ENCODE data around the gene C7orf57. TPM values are rescaled to one million over a fixed set of nuclear protein-coding genes. Genes with fewer than 3 reads are reported as not detected.

The C7orf57 gene
- total and polyA plus RNA-seq, 10 of the 15 experiments (the other 5 are each of a cell fraction or from before 2014, with no cell fraction given), result 0.04 to 0.21 (median 0.10) TPM; not detected in 5

- TF ChIP-seq POLR2AphosphoS5 (IDR thresholded peaks at IDR 0.05; ENCODE audit: low read length) (no peak), JUNB (IDR thresholded peaks at IDR 0.05) (no peak), HDGF (IDR thresholded peaks at IDR 0.05) (no peak)
Observed at GRCh38 chr7:48025624-48026023, 9.7 kb upstream of the C7orf57 start (continued).

- H3K4me3 ChIP-seq, result no peak within 1 kb of the TSS
- no peaks in the 10 kb centered on the region for H4K20me1 ChIP-seq (ENCODE audit: control insufficient read depth, insufficient read depth)
- no peak within 1 kb of the TSS for H3K27ac ChIP-seq (ENCODE audit: control insufficient read depth, insufficient read depth)
- ChIA-PET CTCF (interaction anchor here (0.8 to 1.0 kb wide), 2 partner anchors 10 to 64 kb away, joined by 3 read pairs; no protein-coding TSS in a partner anchor), RAD21 (ENCODE audit: unreplicated experiment) (no interaction called here), SMC1A (ENCODE audit: uncharacterized antibody, unreplicated experiment) (no interaction called here), POLR2A (no interaction called here)
- H3K4me2 ChIP-seq (ENCODE audit: control insufficient read depth, insufficient read depth), result no peak within 1 kb of the TSS
- no peaks in the 10 kb centered on the region for H3K36me3 ChIP-seq (ENCODE audit: control insufficient read depth in 2 of 2, insufficient read depth in 2 of 2, low read length in 1 of 2)
- BruUV-seq (replicated peaks), result no TSS peak
- ATAC-seq (no peak), DNase-seq (ENCODE audit: low read depth, low spot score) (no peak), FAIRE-seq (no peak)
- H3K79me2 ChIP-seq (ENCODE audit: control insufficient read depth, insufficient read depth, low read length), result no peaks in the 10 kb centered on the region
- intact Hi-C loops (cut with micrococcal nuclease; ENCODE audit: unreplicated experiment) (no loop called here), in situ Hi-C loops (cut with MboI) (no loop called here)
- no peaks in the 10 kb centered on the region for H3K9me3 ChIP-seq (replicated peaks; ENCODE audit: control insufficient read depth, insufficient read depth, low read length)
- H2AFZ ChIP-seq (ENCODE audit: control insufficient read depth, low read depth, low read length), result no peak within 1 kb of the TSS
- no peaks in the 10 kb centered on the region for H3K4me1 ChIP-seq (ENCODE audit: control insufficient read depth, insufficient read depth, low read length)
- H3K27me3 ChIP-seq (replicated peaks in 1 of 2; ENCODE audit: control insufficient read depth in 2 of 2, insufficient read depth in 2 of 2, low read length in 1 of 2), result no peaks in the 10 kb centered on the region; a peak in 1 of 4 replicates
- no peak within 1 kb of the TSS for H3K9ac ChIP-seq (ENCODE audit: control insufficient read depth, insufficient read depth, low read length)
- WGBS (ENCODE audit: insufficient coverage, insufficient replicate concordance, low lambda C conversion rate, missing lambda C conversion rate), result 53% methylated on average over 6 of the region's 6 CpGs
- TF ChIP-seq ZNF274 (IDR thresholded peaks at IDR 0.05; ENCODE audit: insufficient read depth, insufficient read length), result no peak
- TF ChIP-seq CHD4 (IDR thresholded peaks at IDR 0.05), result no peak
- TF ChIP-seq, protein P1, sequence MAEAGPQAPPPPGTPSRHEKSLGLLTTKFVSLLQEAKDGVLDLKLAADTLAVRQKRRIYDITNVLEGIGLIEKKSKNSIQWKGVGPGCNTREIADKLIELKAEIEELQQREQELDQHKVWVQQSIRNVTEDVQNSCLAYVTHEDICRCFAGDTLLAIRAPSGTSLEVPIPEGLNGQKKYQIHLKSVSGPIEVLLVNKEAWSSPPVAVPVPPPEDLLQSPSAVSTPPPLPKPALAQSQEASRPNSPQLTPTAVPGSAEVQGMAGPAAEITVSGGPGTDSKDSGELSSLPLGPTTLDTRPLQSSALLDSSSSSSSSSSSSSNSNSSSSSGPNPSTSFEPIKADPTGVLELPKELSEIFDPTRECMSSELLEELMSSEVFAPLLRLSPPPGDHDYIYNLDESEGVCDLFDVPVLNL (IDR thresholded peaks at IDR 0.05; ENCODE audit: low read depth, low read length), result no peak
- TF ChIP-seq BMI1 (IDR thresholded peaks at IDR 0.05; ENCODE audit: borderline replicate concordance), result no peak
- TF ChIP-seq MEF2A (IDR thresholded peaks at IDR 0.05; ENCODE audit: insufficient read depth, low read depth, low read length), result no peak
- TF ChIP-seq HCFC1 (IDR thresholded peaks at IDR 0.05; ENCODE audit: low read length), result no peak
- no peak for TF ChIP-seq ZBED1 (IDR thresholded peaks at IDR 0.05; ENCODE audit: borderline replicate concordance)
- no peak for TF ChIP-seq IKZF2 (IDR thresholded peaks at IDR 0.05)
- TF ChIP-seq RCOR1 (conservative IDR thresholded peaks at IDR 0.05; ENCODE audit: low read depth, low read length), result no peak
- TF ChIP-seq IRF3 (IDR thresholded peaks at IDR 0.05), result no peak
- TF ChIP-seq ZNF384 (IDR thresholded peaks at IDR 0.05; ENCODE audit: borderline replicate concordance, low read depth, low read length), result no peak
- TF ChIP-seq IKZF1 (conservative IDR thresholded peaks at IDR 0.05), result no peak
- TF ChIP-seq, protein P2, sequence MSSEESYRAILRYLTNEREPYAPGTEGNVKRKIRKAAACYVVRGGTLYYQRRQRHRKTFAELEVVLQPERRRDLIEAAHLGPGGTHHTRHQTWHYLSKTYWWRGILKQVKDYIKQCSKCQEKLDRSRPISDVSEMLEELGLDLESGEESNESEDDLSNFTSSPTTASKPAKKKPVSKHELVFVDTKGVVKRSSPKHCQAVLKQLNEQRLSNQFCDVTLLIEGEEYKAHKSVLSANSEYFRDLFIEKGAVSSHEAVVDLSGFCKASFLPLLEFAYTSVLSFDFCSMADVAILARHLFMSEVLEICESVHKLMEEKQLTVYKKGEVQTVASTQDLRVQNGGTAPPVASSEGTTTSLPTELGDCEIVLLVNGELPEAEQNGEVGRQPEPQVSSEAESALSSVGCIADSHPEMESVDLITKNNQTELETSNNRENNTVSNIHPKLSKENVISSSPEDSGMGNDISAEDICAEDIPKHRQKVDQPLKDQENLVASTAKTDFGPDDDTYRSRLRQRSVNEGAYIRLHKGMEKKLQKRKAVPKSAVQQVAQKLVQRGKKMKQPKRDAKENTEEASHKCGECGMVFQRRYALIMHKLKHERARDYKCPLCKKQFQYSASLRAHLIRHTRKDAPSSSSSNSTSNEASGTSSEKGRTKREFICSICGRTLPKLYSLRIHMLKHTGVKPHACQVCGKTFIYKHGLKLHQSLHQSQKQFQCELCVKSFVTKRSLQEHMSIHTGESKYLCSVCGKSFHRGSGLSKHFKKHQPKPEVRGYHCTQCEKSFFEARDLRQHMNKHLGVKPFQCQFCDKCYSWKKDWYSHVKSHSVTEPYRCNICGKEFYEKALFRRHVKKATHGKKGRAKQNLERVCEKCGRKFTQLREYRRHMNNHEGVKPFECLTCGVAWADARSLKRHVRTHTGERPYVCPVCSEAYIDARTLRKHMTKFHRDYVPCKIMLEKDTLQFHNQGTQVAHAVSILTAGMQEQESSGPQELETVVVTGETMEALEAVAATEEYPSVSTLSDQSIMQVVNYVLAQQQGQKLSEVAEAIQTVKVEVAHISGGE (CRISPR knock-in tag; IDR thresholded peaks at IDR 0.05), result no peak
- TF ChIP-seq JUNB (IDR thresholded peaks at IDR 0.05), result no peak
- TF ChIP-seq CBX3 (IDR thresholded peaks at IDR 0.05; ENCODE audit: borderline replicate concordance, low read depth), result no peak
- no peak for TF ChIP-seq ZSCAN29 (IDR thresholded peaks at IDR 0.05)
- no peak for TF ChIP-seq BHLHE40 (IDR thresholded peaks at IDR 0.05; ENCODE audit: borderline replicate concordance in 1 of 2, low read depth in 2 of 2, low read length in 1 of 2)
Observed at GRCh38 chr7:48028938-48029337, 6.4 kb upstream of the C7orf57 start, which contains the start of gene SUN3. Gene SUN3 (minus strand): TSS chr7:48029107. CDS start chr7:48028938, 169 bp downstream.
